Osteocyte (in vitro differentiated cells): ENCODE data around the gene LSG1. TPM values are rescaled to one million over a fixed set of nuclear protein-coding genes. Genes with fewer than 3 reads are reported as not detected.

Source experiments
- DNase-seq: peaks from one replicate; pipeline ENCODE4 v3.0.0; 2021; ENCODE audit warnings: mixed read lengths; ENCODE audit not compliant: unreplicated experiment; ENCODE audit errors: extremely low spot score
- H3K27ac Mint-ChIP-seq: one replicate; pipeline ENCODE4 v1.8.0; 2021; ENCODE audit warnings: mild to moderate bottlenecking, mixed read lengths; ENCODE audit not compliant: unreplicated experiment
- H3K27me3 Mint-ChIP-seq: one replicate; pipeline ENCODE4 v1.8.0; 2021; ENCODE audit warnings: mixed read lengths; ENCODE audit not compliant: unreplicated experiment
- H3K36me3 Mint-ChIP-seq: one replicate; pipeline ENCODE4 v1.8.0; 2021; ENCODE audit warnings: mixed read lengths; ENCODE audit not compliant: unreplicated experiment
- H3K4me1 Mint-ChIP-seq: one replicate; pipeline ENCODE4 v1.8.0; 2021; ENCODE audit warnings: mixed read lengths; ENCODE audit not compliant: unreplicated experiment
- H3K4me3 Mint-ChIP-seq: one replicate; pipeline ENCODE4 v1.8.0; 2021; ENCODE audit warnings: mild to moderate bottlenecking, moderate library complexity, mixed read lengths; ENCODE audit not compliant: unreplicated experiment
- H3K9me3 Mint-ChIP-seq: one replicate; pipeline ENCODE4 v1.8.0; 2021; ENCODE audit warnings: mixed read lengths; ENCODE audit not compliant: unreplicated experiment
- CTCF ChIP-seq: fragments of 200-600 bp; sonication (generic); IDR thresholded peaks from 2 replicates; pipeline ENCODE4 v1.5.0; 2021; ENCODE audit warnings: antibody characterized with exemption, mild to moderate bottlenecking, moderate library complexity
- total RNA-seq: library from RNA; stranded (reverse); gene quantifications from 2 replicates; pipeline ENCODE4 v1.2.1, GENCODE V29; 2021

LSG1 gene
- total RNA-seq, 1 donor from 2014 or later, result 33.3 TPM

DNA sequence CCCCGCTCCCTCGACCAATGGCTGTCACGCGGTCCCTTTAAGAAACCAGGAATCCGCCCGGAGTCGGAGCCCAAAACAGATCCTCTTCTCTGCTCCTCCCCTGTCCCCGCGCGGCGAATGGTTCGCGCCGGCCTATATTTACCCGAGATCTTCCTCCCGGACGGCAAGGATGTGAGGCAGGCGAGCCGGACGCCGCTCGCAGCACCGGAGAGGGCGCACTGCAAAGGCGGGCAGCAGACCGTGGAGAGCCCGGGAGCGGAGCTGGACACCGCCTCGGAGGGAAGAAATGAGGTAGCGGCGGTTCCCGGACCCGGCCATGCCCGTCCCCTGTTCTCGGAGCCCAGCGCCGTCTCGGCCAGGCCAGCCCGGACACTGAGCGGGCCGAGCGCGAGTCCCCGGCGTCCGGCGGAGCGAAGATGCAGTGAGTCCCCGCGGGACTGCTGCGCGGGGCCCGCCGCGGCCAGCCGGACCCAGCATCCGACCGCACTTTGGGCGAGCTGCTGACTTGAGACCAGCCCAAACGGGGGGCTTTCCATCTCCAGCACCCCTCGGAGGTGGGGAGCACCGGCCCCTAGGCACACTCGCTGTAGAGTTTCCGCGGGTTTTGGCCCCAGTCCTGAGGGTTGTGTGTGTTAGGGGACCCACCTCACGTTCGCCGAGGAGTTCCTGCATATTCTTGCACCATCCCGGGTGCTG is 13.9 kb upstream of the LSG1 start, which contains the start of gene FAM43A:
Gene FAM43A, plus strand, starts transcription at position 166 of the 696 bp plus-strand sequence. CDS start 944 bp downstream, outside the sequence.
- Mint-ChIP-seq H3K27ac (peak within 1 kb of the TSS; percentile 68), H3K4me3 (peak within 1 kb of the TSS; percentile 94), H3K4me1 (peaks cover 42% of the 10 kb centered on the region), H3K36me3 (peaks cover 8% of the 10 kb centered on the region), H3K27me3 (peaks cover 2% of the 10 kb centered on the region), H3K9me3 (no peaks in the 10 kb centered on the region)
- peak; percentile 43 for TF ChIP-seq CTCF
- peak; percentile 97 for DNase-seq

- no peak for TF ChIP-seq CTCF
- no peak for DNase-seq
- Mint-ChIP-seq H3K36me3 (peaks cover 8% of the 10 kb centered on the region), H3K4me1 (peaks cover 36% of the 10 kb centered on the region), H3K27ac (peak overlapping the region; percentile 45), H3K9me3 (no peaks in the 10 kb centered on the region), H3K4me3 (peak overlapping the region; percentile 94), H3K27me3 (peaks cover 2% of the 10 kb centered on the region)
Measured at GRCh38 chr3:194685065-194685717, 13.2 kb upstream of the LSG1 start.

DNA sequence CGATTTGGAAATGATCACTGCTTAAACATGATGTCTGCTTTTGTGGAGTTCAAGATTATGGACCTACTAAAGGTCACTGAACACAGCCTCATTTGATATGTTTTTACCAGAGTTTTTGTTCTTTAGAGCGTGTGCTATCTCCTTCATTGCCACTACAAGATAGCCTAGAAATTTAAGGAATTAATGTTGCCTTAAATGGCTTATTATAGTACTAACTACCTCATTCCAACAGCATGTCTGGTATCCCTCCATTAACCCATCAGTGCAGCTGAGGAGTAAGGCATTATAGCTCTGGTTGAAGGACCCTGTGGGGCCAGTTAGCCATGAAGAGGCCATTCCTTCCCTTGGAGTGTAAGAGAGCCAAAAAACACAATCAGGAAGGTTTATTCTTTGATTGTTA is 11.4 kb upstream of the LSG1 start:
- DNase-seq, result no peak
- H3K4me3 Mint-ChIP-seq, result no peak overlapping the region
- H3K4me1 Mint-ChIP-seq, result peaks cover 20% of the 10 kb centered on the region
- no peak for TF ChIP-seq CTCF
- H3K27ac Mint-ChIP-seq, result peak overlapping the region; percentile 50
- H3K27me3 Mint-ChIP-seq, result peaks cover 2% of the 10 kb centered on the region
- H3K9me3 Mint-ChIP-seq, result no peaks in the 10 kb centered on the region
- H3K36me3 Mint-ChIP-seq, result peaks cover 6% of the 10 kb centered on the region

- peaks cover 17% of the 10 kb centered on the region for H3K4me1 Mint-ChIP-seq
- H3K4me3 Mint-ChIP-seq, result no peak overlapping the region
- H3K9me3 Mint-ChIP-seq, result no peaks in the 10 kb centered on the region
- peak; percentile 93 for TF ChIP-seq CTCF
- H3K36me3 Mint-ChIP-seq, result peaks cover 6% of the 10 kb centered on the region
- peaks cover 2% of the 10 kb centered on the region for H3K27me3 Mint-ChIP-seq
- peak overlapping the region; percentile 53 for H3K27ac Mint-ChIP-seq
- peak; percentile 87 for DNase-seq
Measured at GRCh38 chr3:194682694-194683310, 10.8 kb upstream of the LSG1 start.

DNA sequence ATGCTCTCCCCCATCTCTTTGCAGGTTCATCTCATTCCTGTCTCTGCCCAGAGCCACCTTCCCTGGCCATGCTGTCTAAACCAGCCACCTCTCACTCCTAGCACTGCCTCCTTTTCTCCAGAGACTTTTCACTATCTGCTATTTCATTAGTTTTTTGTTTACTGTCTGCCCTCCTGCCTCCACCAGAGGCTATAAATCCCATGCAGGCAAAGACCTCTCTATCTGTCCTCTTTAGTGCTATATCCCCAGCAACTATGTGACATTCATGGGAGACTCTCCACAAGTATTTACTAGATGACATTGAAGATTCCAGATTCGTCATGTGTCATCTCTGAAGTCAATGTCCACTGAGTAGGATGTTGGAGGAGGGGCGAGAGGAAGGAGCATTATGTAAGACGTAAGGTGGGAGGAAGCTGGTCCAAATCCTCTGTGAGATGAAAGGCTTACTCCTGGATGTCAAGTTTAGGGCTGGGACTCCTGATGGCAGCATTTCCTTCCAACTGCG is 10.2 kb upstream of the LSG1 start:
- Mint-ChIP-seq H3K4me1 (peaks cover 14% of the 10 kb centered on the region), H3K4me3 (no peak overlapping the region), H3K27ac (no peak overlapping the region), H3K27me3 (peaks cover 4% of the 10 kb centered on the region), H3K9me3 (no peaks in the 10 kb centered on the region), H3K36me3 (peaks cover 3% of the 10 kb centered on the region)
- TF ChIP-seq CTCF, result no peak
- no peak for DNase-seq
